Ecto neural progenitor cell (in vitro differentiated cells): ENCODE results near the gene ENO2.
"Not testable (repeated sequence)": the region's sequence is repeated elsewhere in the genome, so short reads cannot be mapped to it uniquely, and the experiment has no call there.

Source experiments
- DNase-seq: peaks from one replicate; pipeline ENCODE4 v3.0.0-alpha.2; 2018; ENCODE audit warnings: low spot score

The ENO2 gene

DNA sequence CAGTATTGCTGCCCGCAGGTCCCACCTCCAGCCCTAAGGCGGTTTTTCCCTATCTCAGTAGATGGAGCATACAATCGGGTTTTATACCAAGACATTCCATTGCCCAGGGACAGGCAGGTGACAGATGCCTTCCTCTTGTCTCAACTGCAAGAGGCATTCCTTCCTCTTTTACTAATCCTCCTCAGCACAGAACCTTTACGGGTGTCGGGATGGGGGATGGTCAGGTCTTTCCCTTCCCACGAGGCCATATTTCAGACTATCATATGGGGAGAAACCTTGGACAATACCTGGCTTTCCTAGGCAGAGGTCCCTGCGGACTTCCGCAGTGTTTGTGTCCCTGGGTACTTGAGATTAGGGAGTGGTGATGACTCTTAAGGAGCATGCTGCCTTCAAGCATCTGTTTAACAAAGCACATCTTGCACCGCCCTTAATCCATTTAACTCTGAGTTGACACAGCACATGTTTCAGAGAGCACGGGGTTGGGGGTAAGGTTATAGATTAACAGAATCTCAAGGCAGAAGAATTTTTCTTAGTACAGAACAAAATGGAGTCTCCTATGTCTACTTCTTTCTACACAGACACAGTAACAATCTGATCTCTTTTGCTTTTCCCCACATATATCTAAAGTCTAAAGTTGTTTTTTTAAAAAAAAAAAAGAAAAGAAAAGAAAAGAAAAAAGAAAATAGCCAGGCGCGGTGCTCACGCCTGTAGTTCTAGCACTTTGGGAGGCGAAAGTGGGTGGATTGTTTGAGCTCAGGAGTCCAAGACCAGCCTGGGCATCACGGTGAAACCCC is 28.0 kb upstream of the ENO2 start:
- not testable (repeated sequence) for DNase-seq

DNA sequence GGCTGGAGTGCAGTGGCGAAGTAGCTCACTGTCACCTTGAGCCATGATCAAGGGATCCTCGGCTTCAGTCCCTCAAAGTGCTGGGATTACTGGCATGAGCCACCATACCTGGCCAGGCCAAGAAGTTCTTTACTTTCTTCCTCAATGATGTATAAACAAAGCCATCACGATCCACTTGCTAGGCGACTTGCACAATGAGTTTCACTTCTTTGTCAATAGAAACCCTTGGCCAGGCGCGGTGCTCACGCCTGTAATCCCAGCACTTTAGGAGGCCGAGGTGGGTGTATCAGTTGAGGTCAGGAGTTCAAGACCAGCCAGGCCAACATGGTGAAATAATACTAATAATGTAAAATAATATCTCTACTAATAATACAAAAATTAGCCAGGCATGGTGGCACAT is 26.9 kb upstream of the ENO2 start:
- no peak for DNase-seq

DNA sequence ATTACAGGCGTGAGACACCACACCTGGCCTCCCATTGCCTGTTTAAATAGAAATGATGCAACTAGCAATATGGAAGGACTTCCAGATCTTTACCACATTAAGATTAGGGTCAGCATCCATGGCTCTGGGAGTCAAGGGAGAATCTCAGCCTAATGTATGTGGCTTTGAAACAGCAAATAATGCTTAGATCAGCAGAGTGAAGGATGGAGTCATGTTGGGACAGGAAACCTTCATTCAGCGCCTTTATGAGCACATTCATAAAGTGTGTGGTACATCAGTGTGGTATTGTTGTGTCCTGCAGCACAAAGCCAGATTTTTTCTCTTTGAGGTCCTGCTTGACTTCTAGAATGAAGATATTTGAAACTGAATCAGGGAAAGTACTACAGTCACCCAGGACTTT is 26.0 kb upstream of the ENO2 start:
- no peak for DNase-seq

DNA sequence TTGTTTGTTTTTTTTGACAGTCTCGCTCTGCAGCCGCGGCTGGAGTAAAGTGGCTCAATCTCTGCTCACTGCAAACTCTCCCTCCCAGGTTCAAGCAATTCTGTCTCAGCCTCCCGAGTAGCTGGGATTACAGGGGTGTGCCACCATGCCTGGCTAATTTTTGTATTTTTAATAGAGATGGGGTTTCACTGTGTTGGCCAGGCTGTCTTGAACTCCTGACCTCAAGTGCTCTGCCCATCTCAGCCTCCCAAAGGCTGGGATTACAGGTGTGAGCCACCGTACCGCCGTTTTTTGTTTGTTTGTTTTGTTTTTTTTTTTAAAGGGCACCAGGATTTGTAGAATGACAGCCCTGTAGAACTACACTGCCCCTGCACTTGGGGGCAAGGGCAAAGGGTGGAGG is 25.6 kb upstream of the ENO2 start:
- DNase-seq, result not testable (repeated sequence)

DNA sequence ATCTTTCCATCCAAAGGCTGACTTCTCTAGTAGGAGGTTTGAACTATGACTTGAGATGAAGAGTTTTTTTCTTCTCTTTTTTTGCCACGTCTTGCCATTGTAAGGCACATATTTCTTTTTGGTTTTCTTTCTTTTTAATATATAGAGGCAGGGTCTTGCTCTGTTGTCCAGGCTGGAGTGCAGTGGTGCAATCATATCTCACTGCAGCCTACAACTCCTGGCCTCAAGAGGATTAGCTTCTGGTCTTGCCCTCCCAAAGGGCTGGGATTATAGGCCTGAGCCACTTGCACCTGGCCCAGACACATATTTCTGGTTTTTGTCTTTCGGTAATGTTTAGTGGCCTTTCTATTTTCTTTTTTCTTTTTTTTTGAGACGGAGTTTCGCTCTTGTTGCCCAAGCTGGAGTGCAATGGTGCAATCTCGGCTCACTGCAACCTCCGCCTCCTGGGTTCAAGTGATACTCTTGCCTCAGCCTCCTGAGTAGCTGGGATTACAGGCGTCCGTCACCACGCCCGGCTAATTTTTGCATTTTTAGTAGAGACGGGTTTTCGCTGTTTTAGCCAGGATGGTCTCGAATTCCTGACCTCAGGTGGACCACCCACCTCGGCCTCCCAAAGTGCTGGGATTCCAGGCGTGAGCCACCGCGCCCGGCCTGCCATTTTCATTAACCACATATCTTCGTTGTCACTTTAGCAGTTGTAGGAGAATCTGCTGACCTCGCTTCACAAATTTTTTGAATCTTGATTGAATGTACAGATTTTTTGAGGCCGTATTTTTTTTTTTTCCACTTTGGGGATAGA is 24.4 kb upstream of the ENO2 start:
- DNase-seq, result not testable (repeated sequence)

DNA sequence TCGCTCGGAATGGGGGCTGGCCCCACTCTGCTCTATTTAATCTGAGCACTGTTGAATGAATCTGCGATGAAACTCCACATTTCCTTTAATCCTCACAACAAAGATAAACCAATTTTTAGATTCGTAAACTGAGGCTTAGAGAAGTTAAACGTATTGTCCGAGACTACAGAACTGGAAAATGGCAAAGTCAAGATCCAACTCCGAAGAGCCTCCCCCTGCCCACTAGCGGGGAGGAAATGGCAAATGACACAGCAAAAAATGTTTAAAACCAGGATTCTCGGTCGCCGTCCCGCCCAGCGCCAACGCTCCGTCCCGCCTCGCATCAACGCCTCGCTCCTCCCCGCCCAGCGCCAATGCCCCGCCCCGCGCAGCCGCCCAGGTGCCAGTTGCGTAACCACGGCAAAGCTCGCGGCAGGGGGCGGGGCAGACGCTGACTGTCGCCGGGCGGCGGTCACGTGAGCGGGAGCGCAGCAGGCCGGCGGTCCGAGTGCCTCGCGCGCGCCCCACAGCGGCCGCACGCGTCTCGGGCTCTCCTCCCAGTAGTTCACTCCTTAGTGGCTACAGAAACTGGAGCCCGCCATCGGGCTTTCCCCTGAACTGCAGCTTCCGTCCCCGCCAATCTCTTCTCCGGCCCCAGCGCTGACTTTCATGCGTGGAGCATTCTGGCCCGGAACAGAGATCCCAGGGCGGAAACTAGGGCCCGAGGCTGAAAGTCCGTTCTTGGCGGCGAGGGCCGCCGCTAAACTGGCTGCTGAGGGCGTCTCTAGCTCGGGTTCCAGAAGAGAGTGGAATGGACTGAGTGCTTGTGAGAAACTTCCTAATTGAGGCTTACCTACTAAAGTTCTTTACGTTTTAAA is 23.4 kb upstream of the ENO2 start:
- peak; percentile 100 for DNase-seq

DNA sequence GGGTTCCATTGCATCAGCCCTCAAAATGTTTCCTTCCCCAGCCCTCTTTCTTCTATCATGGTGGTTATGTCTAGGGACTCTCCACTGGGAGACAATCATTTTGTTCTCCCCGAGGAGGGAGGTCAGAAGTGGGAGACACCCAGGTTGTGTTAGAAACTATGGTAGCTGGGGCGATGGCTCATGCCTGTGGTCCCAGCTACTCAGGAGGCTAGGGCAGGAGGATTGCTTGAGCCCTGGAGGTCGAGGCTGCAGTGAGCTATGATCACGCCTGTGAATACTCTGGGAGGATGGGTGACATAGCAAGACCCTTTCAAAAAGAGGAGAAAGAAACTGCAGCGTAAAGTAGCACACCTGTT is 22.8 kb upstream of the ENO2 start:
- DNase-seq, result no peak

DNA sequence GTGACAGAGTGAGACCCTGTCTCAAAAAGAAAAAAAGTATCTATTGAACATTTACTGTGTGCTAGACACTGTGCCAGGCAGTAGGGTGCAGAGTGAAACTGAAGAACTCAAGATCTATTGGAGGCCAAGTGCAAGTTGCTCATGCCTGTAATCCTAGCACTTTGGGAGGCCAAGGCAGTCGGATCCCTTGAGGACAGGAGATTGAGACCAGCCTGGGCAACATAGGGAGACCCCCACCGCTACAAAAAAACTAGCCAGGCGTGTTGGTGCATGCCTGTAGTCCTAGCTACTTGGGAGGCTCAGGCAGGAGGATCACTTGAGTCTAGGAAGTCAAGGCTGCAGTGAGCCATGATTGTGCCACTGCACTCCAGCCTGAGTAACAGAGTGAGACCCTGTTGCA is 21.7 kb upstream of the ENO2 start:
- DNase-seq, result not testable (repeated sequence)

DNA sequence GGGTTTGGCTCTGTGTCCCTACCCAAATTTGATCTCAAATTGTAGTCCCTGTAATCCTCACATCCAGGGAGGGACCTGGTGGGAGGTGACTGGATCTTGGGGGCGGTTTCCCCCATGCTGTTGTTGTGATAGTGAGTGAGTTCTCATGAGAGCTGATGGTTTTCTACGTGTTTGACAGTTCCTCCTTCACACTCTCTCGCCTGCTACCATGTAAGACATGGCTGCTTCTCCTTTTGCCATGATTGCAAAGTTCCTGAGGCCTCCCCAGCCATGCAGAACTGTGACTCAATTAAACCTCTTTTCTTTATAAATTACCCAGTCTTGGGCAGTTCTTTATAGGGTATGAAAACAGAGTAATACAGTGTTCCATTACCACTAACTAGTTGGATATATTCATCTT is 20.1 kb upstream of the ENO2 start:
- DNase-seq, result no peak

DNA sequence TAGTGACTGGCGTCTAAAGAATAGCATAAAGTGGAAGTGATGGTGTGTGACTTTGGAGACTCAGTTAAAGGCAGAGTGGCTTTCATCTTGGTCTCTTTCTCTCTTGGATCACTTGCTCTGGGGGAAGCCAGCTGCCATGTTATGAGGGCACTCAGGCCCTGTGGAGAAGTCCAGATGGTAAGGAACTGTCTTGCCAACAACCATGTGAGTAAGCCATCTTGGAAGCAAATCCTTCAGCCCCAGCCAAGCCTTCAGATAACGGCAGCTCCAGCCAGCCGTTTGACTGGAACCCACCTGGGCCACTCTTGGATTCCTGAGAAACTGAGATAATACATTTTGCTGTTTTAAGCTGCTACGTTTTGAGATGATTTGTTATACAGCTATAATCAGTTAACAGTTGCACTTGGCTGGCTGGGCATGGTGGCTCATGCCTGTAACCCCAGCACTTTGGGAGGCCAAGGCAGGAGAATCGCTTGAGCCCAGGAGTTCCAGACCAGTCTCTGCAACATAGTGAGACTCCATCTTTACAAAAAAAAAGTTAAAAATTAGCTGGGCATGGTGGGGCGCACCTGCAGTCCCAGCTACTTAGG is 17.4 kb upstream of the ENO2 start:
- DNase-seq, result no peak

DNA sequence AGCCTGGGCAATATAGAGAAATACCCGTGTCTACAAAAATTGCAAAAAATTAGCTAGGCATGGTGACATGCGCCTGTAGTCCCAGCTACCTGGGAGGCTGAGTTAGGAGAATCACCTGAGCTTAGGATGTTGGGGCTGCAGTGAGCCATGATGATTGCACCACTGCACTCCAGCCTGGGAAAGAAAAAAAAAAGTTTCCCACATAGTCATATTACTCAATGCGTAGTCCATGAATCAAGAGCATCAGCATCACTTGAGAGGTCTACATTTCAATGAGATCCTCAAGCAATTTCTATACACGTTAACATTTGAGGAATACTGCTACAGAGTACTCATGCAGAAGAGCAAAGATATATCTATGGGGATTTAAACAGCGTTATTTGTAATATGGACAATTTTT is 15.0 kb upstream of the ENO2 start:
- DNase-seq, result no peak

DNA sequence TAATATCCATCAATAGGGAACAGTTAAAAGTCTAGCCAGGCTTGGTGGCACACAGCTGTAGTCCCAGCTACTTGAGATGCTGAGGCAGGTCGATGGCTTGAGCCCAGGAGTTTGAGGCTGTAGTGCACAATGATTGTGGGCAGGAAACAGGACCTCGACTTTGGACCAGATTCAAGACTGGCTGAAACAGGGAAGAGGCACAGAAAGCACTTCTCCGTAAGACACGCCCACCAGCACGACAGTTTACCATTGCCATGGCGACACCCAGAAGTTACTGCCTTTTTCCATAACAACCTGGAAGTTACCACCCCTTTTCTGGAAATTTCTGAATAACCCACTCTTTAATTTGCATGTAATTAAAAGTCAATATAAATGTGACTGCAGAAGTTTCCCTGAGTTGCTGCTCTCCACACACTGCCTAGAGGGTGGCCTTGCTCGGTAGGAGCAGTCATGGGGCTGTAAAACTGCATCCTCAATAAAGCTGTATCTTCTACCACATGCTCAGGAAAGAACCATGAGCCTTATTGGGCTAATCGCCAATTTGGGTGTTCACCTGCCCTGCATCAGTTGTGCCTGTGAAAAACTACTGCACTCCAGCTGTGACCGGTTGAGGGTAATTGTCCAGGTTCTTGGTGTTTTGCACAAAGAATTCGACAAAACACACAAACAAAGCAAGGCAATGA is 14.4 kb upstream of the ENO2 start:
- no peak for DNase-seq

DNA sequence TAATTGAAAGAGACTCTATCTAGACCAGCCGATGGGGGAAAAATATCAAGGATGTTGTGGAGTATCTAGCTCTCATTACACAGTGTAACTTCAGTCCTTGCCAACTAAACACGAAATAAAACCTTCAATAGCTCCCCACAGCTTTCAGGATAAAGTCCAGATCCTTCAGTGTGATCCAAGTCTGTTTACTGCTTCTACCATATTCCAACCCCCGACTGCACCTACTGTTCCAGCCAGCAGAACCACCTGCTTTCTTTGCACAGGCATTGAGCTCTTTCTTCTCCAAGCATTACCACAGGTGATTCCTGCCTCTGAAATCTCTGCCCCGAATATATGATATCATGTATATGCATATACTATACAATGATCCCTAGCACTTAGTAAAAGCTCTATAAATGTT is 11.9 kb upstream of the ENO2 start:
- no peak for DNase-seq

DNA sequence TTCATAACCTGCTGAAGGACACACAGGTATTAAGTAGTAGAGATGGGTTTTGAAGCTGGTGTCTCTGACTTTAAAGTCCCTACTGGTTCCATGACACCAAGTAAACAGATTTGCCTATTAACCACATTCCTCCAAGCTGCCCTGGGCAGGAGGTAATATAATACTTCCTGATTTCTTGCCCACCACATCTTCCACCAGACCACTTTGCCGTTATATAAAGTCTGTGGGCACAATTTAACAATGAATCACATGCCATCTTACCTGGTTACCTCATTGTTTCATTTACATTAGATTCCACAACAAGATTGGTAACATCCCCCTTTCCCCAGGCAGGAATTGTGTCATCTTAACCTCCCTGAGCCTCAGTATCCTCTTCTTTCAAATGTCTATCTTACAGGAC is 10.7 kb upstream of the ENO2 start:
- no peak for DNase-seq

DNA sequence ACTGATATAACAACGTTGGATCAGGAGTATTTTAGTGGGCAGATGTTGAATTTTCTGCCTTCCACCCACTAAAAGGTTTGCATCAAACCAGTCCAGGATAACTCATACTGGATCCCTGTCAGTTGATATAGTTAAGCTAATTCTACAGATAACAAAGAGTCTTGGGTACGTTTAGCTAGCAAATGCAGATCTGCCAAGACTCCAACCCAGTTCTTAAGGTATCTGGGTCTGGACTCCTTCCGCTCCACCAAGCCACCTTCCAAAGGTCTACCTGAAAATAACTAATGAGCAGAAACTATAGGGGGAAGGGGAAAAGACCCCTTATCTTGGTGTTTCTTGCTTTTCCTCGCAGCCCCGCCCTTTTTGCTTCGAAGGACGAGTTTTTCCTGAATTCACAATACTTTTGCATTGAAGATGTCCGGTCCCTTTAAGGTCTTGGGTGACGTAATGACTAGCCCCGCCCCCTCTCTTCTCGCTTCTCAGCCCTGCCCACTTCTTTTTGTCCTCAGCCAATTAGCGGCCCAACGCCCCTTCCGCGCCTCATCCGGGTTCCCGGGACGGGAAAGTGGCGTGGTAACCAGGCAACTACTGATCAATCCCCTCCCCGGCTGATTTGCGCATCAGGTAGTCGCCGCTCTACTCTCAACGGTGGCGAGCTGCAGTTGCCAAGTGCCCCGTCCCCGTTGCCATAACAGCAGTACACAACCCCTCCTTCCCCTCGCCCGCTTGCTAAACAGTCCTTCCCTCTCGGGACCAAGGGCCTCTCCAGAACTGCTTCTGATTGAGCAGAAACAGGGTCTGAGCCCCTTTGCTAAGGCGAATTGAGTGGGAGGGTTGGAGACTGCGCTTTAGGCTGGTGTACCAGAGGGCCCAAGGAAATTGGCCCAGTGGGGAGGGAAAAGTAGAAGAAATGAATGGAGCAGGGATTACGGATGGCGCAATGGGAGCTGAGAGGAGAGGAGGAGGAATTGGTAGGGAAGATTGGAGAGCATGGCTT is 9.8 kb upstream of the ENO2 start, which contains the start of gene LRRC23:
Gene LRRC23, plus strand, starts transcription at position 543 of the 997 bp plus-strand sequence. CDS start 812 bp downstream, outside the sequence.
- DNase-seq, result peak; percentile 100

DNA sequence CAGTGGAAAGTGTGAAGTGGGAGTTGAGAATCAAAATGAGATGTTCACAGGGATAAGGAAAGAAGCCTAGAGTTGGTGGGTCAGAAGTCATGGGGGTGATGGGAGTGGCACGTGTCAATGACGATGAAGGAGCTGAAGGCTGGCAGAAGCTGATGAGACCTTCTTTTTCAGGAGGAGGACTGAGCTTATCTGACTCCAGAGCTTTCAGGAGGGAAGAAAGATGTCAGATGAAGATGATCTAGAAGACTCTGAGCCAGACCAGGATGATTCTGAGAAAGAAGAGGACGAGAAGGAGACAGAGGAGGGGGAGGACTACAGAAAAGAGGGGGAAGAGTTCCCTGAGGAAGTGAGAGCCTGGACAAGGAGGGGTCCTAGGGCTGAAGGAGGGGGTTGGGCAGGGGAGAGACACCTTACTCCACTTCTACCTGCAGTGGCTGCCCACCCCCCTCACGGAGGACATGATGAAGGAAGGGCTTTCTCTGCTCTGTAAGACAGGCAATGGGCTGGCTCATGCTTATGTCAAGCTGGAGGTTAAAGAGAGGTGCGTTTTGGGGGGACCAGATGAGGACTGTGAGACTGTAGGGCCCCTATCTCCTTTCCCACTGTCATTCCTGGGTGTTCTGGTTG is 8.9 kb upstream of the ENO2 start:
- no peak for DNase-seq

DNA sequence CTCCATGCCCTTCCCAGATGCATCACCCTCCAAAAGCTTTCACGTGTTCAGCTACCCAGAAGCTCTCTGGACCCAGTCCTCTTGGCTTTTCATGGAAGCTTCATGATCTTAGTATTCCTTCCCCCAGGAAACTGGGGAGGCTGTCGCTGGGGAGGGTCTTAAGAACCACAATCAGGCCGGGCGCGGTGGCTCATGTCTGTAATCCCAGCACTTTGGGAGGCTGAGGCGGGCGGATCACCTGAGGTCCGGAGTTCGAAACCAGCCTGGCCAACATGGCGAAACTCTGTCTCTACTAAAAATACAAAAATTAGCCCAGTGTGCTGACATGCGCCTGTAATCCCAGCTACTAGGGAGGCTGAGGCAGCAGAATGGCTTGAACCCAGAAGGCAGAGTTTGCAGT is 6.2 kb upstream of the ENO2 start:
- not testable (repeated sequence) for DNase-seq

DNA sequence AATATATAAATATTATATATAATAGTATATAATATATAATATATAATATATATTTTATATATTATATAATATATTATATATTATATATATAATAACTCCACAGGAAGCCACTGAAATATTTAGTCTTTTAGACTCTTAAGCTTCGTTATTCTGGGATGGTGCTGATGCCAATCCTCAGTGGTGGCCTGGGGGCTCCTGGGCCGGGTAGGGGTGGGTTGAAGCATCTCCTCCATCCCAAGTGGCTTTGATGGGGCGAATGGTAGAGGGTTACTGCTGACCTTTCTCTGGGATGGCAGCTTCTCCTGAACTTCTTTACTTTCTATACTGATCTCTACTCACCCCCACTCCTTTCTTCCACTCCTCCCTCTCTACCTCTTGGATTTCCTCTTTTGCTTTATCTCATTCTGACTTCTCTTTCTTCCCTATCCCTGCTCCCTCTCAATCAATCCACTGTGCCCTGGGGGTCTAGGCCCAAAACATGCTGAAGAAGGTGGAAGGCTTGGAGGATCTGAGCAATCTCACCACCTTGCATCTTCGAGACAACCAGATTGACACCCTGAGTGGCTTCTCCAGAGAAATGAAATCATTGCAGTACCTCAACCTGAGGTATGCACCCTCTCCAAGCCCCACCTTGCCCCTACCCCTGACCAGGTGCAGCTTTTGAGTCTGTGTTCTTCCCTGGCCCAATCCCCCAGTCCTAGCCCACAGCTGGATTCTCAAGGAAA is 4.8 kb upstream of the ENO2 start:
- DNase-seq, result no peak
